Adipocyte (in vitro differentiated cells): ENCODE results near the gene TMTC4.
A peak's percentile ranks its signal among the peaks of the same experiment; 100 is the strongest.
"Not testable (repeated sequence)": the region's sequence is repeated elsewhere in the genome, so short reads cannot be mapped to it uniquely, and the experiment has no call there.

ENCODE experiments used
- DNase-seq: peaks from one replicate; pipeline ENCODE4 v3.0.0-alpha.2; 2015; ENCODE audit warnings: low read depth
- H3K27me3 ChIP-seq: replicated peaks from 2 replicates; pipeline ENCODE4 v1.7.0; 2013; ENCODE audit warnings: mild to moderate bottlenecking, low read length, moderate library complexity; ENCODE audit not compliant: control insufficient read depth, insufficient read depth
- H3K36me3 ChIP-seq: 2 replicates; pipeline ENCODE4 v1.7.0; 2013; ENCODE audit warnings: low read length, mild to moderate bottlenecking, moderate library complexity; ENCODE audit not compliant: control insufficient read depth, insufficient read depth, severe bottlenecking
- H3K4me1 ChIP-seq: 2 replicates; pipeline ENCODE4 v1.7.0; 2013; ENCODE audit warnings: mild to moderate bottlenecking, low read length, moderate library complexity; ENCODE audit not compliant: control insufficient read depth, insufficient read depth
- H3K4me3 ChIP-seq: 2 replicates; pipeline ENCODE4 v1.7.0; 2013; ENCODE audit warnings: mild to moderate bottlenecking, low read length, moderate library complexity
- H3K9ac ChIP-seq: 2 replicates; pipeline ENCODE4 v1.7.0; 2013; ENCODE audit warnings: mild to moderate bottlenecking, low read length, moderate library complexity
- H3K9me3 ChIP-seq: 2 replicates; pipeline ENCODE4 v1.7.0; 2013; ENCODE audit warnings: mild to moderate bottlenecking, low read length, moderate library complexity; ENCODE audit not compliant: control insufficient read depth

TMTC4 gene

DNA sequence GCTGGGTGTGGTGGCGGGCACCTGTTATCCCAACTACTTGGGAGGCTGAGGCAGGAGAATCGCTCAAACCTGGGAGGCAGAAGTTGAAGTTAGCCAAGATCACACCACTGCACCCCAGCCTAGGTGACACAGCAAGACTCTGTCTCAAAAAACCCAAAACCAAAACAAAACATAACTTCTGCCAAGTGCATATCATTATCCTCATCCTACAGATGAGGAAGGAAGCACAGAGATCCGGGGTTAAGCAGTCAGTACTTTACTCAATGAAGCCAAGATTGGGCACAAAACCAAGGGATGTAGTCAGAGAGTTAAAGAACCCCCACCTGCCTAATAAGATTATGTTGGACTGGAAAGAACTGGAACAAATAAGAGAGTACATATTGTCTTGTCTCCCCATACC lies 5.5 kb upstream of the TMTC4 start:
- no peak overlapping the region for H3K4me3 ChIP-seq
- no peak for DNase-seq
- H3K9ac ChIP-seq = no peak overlapping the region
- peaks cover 2% of the 10 kb centered on the region for H3K27me3 ChIP-seq
- no peaks in the 10 kb centered on the region for H3K4me1 ChIP-seq
- no peaks in the 10 kb centered on the region for H3K36me3 ChIP-seq
- no peaks in the 10 kb centered on the region for H3K9me3 ChIP-seq

DNA sequence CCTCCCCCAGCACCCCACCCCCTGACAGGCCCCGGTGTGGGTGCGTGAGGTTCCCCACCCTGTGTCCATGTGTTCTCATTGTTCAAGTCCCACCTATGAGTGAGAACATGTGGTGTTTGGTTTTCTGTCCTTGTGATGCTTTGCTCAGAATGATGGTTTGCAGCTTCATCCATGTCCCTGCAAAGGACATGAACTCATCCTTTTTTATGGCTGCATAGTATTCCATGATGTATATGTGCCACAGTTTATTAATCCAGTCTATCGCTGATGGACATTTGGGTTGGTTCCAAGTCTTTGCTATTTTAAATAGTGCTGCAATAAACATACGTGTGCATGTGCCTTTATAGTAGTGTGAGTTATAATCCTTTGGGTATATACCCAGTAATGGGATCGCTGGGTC lies 2.5 kb upstream of the TMTC4 start:
- H3K9ac ChIP-seq, H3K4me1 ChIP-seq, H3K4me3 ChIP-seq, H3K36me3 ChIP-seq, H3K27me3 ChIP-seq, DNase-seq, H3K9me3 ChIP-seq: not testable (repeated sequence)

DNA sequence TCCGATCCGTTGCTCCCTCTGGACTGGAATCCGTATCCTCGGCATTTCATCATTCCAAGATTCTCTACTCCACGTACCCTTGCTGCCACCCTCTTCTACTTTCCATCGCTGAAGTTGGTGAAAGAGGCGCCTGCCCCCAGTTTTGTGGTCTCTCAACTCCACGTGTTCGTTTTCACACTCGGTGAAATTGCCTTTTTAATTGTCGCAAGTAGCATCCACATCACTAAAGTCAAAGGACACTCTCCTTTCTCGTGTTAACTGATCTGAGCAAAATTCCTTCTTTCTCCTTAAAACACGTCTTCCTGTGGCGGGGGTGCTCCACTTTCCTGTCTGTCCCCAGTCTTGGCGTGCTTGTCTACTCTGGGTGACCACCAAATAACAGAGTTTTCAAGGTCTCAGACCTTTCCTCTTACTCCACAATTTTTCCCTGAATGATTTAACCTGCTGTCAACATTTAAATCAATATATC lies 1.1 kb upstream of the TMTC4 start:
- H3K9me3 ChIP-seq = no peaks in the 10 kb centered on the region
- H3K4me1 ChIP-seq = peaks cover 7% of the 10 kb centered on the region
- H3K9ac ChIP-seq = peak overlapping the region; percentile 81
- peaks cover 2% of the 10 kb centered on the region for H3K27me3 ChIP-seq
- peak overlapping the region; percentile 84 for H3K4me3 ChIP-seq
- no peaks in the 10 kb centered on the region for H3K36me3 ChIP-seq
- no peak for DNase-seq

DNA sequence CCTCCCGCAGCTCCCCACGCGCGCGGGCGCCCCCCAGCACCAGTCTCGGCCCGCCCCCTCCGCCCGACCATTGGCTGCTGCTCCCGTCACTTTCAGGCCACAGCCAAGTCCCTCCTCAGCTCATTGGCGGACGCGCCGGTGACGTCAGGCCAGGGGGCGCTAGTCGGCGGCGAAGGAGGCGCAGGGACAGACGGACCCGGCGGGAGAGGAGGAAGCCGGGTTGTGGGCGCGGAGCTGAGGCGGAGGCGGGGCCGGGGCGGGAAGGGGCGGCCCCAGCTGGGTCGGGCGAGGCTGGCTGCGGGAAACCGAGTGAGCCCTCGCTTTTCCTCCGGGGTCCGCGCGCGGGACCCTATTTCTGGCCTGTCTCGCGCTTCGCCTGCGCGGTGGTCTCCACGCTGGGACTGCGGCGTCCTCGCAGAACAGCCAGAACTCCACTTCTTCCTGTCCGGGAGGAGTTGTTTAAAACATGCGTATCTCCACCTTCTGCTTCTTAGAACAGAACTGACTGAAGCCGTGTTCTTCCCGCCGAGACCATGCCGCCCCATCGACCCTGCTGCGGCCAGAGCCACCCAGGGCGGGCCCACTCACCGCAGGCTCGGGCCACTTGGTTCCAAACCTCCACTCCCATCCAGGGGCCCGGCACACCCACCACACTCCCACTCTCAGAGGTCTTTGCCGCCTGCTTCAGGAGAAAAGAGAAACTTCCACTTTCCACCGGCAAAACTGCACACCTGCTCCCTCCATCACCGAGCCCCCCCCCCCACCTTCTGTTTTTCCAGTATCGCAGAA lies 471 bp upstream of the TMTC4 start:
- Histone ChIP-seq H3K36me3 (no peaks in the 10 kb centered on the region), H3K4me1 (peaks cover 7% of the 10 kb centered on the region), H3K27me3 (no peaks in the 10 kb centered on the region), H3K9ac (peak overlapping the region; percentile 81), H3K4me3 (peak overlapping the region; percentile 84), H3K9me3 (no peaks in the 10 kb centered on the region)
- peak; percentile 99 for DNase-seq

DNA sequence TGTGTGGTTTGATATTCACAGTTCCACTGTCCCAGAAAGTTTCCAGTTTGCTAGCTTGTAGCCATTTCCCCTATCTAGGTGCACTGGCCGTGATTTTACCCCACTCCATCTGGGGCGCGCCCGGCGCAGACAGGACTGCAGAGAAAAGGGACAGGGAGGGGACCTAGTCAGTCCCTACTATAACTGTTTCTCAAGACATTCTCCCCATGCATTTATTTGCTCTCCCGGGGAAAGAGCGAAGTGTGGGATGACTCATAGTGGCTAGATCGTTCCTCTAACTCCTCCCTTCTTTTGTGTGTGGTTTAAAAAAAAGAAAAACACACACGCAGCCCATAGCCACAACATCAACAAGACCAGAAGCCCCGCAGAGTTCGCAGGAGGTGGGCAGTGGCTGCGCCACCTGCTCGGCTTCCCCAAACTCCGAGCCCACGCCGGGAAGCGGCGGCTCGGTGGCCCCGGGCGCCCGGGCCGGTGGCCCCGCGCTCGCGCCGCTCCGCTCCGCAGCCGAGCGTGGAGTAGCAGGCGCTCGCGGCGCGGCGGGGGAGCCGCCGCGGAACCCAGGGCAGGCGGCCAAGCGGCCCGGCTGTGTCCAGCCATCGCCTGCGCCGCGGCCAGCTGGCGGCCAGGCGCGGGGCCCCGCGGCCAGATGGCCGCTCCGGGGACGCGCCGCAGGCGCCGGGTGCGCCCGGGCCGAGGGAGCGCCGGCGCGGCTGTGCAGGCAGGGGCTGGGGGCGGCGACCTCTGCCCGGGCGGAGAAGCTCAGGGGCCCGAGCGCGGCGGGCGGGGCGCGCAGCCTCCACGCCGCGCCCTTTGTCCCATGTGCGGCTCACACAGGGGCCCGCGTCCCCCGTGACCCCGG lies 653 bp downstream of the TMTC4 start:
- H3K9me3 ChIP-seq = no peaks in the 10 kb centered on the region
- DNase-seq = peak; percentile 84
- peak overlapping the region; percentile 76 for H3K9ac ChIP-seq
- H3K36me3 ChIP-seq = peaks cover 9% of the 10 kb centered on the region
- peak overlapping the region; percentile 84 for H3K4me3 ChIP-seq
- peaks cover 7% of the 10 kb centered on the region for H3K4me1 ChIP-seq
- no peaks in the 10 kb centered on the region for H3K27me3 ChIP-seq

DNA sequence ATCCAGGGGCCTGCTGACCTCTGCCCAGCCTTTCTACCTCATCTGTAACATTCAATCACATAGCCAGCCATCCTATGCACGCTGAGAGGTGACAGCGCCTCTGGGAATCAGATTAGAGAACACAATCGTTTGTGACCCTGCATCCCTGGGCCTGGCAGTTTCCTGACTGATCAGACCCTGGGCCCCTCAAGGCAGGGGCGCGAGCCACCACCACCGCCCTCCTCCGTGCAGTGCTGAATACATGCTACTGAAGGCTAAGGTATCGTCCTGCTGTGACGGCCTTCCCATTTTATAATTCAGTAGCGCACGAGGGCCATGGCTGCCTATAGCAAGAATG lies 1.3 kb downstream of the TMTC4 start:
- H3K9ac ChIP-seq = peak overlapping the region; percentile 61
- H3K36me3 ChIP-seq = peaks cover 9% of the 10 kb centered on the region
- DNase-seq = no peak
- no peaks in the 10 kb centered on the region for H3K27me3 ChIP-seq
- peaks cover 7% of the 10 kb centered on the region for H3K4me1 ChIP-seq
- H3K9me3 ChIP-seq = no peaks in the 10 kb centered on the region
- H3K4me3 ChIP-seq = peak overlapping the region; percentile 84

DNA sequence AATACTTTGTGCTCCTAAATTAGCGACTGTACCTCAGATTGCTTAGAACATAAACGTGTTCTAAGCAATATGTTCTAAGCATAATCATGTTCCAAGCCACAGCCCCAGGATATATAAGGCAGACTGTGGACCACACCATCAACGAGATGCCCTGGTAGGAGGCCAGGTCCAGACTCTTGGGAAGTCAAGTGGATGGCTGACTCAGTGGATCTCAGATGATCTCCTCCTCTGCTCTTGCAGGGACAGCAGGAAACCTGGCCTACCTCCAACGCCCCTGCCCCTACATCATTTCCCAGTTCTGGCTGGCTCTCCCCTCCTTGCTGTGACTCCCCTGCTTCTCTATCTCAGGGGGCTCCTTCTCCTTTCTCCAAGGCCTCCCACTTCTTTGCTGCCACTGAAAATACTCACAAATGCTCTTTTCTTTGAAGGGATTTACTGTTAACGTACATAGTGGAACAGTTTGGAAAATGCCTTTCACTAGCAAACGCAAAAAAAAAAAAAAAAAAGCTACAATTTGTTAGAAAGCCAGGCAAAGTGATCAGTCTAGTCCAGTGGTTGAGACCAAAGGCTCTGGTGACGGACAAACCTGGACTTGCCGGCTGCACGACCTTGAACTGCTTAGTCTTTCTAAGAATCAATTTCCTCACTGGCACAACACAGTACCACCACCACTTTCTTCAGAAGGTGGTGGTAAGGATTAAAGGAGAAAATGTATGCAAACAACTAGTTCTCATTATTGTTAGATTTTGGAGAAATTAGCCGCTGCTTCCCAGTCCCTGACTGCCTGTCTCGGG lies 3.0 kb downstream of the TMTC4 start:
- DNase-seq = no peak
- H3K36me3 ChIP-seq = peaks cover 11% of the 10 kb centered on the region
- peaks cover 7% of the 10 kb centered on the region for H3K4me1 ChIP-seq
- no peaks in the 10 kb centered on the region for H3K9me3 ChIP-seq
- no peak overlapping the region for H3K9ac ChIP-seq
- no peaks in the 10 kb centered on the region for H3K27me3 ChIP-seq
- H3K4me3 ChIP-seq = no peak overlapping the region

DNA sequence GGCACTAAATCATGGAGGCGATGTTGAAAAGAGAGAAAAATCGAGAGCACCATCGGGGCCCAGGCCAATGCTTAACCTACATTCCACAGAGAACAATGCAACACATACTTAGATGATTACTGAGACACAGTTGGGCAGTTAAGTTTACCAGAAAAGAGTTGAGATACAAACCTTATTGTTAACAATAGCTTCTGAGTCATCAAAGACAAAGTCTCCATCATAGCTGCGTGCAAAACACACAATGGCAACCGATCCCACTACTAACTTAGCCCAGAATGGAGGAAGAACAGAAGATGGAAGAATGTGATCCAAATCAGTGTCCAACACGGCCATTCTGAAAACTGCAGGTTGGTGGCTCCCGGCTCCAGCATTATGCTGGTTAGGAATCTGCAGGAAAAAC lies 6.2 kb downstream of the TMTC4 start:
- H3K9me3 ChIP-seq = no peaks in the 10 kb centered on the region
- H3K9ac ChIP-seq = no peak overlapping the region
- no peak for DNase-seq
- peaks cover 4% of the 10 kb centered on the region for H3K4me1 ChIP-seq
- no peaks in the 10 kb centered on the region for H3K27me3 ChIP-seq
- H3K4me3 ChIP-seq = no peak overlapping the region
- H3K36me3 ChIP-seq = peaks cover 34% of the 10 kb centered on the region

DNA sequence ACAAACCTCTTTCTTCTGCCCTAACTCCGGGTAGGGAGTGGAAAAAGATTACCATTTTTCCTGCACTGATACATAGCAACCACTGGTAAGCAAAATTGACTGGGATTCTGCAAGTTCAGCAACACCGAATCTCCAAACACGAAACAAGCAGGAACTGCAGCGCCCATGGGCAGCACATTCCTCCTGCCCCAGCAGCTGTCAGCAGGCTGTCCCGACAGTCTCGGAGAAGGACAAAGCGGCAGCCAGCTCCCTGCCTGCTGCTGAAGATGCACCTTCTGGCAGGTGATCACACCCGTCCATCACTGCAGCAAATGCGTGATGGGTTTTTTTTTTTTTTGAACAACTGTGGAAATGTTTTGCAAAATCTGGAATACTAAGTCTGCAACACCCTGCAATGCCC lies 6.7 kb downstream of the TMTC4 start:
- no peak for DNase-seq

DNA sequence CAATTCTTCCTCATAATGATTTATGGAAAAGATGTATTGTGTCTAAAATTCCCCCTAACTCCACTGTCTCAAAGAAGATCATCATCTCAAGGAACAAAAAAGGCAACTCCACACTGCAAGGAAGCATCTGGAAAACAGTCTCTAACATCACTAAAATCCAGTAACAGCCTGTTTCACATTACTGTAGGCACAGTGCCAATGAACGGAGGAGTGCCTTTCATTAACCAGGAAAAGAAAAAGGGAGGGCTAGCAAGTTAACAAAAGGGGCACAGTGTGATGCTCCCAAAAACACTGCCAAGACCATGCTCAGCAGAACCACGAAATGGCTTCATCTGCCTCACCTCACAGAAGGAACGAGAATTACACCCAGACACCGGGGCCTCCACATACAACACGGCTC lies 8.5 kb downstream of the TMTC4 start:
- H3K4me3 ChIP-seq = no peak overlapping the region
- peaks cover 47% of the 10 kb centered on the region for H3K36me3 ChIP-seq
- no peak overlapping the region for H3K9ac ChIP-seq
- DNase-seq = peak; percentile 14
- no peaks in the 10 kb centered on the region for H3K4me1 ChIP-seq
- no peaks in the 10 kb centered on the region for H3K9me3 ChIP-seq
- no peaks in the 10 kb centered on the region for H3K27me3 ChIP-seq

More for the DNA sequence above, 6.7 kb downstream of the TMTC4 start:
- H3K9ac ChIP-seq = no peak overlapping the region
- H3K27me3 ChIP-seq = no peaks in the 10 kb centered on the region
- no peaks in the 10 kb centered on the region for H3K9me3 ChIP-seq
- peaks cover 39% of the 10 kb centered on the region for H3K36me3 ChIP-seq
- no peak overlapping the region for H3K4me3 ChIP-seq
- no peaks in the 10 kb centered on the region for H3K4me1 ChIP-seq

DNA sequence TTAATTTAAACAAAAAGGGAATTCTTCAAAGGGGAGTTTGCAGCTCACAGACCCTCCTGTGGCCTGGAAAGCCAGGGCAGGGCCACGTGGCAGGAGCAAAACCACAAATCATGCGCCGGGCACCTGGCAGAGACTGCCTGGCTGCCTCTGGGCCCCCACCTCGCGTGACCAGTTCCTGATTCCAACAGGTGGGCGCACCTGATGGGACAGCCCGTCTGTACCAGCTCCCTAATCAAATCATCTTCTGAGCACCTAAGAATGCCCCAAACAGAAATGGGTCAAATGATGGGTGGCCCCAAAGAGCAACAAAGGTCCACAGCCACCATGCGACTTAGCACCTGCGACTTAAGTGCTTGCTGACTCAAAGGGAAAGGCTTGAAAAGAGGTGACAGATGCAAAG lies 9.2 kb downstream of the TMTC4 start:
- no peak for DNase-seq
- no peaks in the 10 kb centered on the region for H3K9me3 ChIP-seq
- H3K4me1 ChIP-seq = no peaks in the 10 kb centered on the region
- H3K9ac ChIP-seq = no peak overlapping the region
- peaks cover 52% of the 10 kb centered on the region for H3K36me3 ChIP-seq
- no peak overlapping the region for H3K4me3 ChIP-seq
- H3K27me3 ChIP-seq = no peaks in the 10 kb centered on the region
